ENCODE data around the gene EEIG1. TPM values are rescaled to one million over a fixed set of nuclear protein-coding genes. Genes with fewer than 3 reads are reported as not detected.

EEIG1 gene
- 12.5 and 14.1 TPM in 2 replicates for total RNA-seq

DNA sequence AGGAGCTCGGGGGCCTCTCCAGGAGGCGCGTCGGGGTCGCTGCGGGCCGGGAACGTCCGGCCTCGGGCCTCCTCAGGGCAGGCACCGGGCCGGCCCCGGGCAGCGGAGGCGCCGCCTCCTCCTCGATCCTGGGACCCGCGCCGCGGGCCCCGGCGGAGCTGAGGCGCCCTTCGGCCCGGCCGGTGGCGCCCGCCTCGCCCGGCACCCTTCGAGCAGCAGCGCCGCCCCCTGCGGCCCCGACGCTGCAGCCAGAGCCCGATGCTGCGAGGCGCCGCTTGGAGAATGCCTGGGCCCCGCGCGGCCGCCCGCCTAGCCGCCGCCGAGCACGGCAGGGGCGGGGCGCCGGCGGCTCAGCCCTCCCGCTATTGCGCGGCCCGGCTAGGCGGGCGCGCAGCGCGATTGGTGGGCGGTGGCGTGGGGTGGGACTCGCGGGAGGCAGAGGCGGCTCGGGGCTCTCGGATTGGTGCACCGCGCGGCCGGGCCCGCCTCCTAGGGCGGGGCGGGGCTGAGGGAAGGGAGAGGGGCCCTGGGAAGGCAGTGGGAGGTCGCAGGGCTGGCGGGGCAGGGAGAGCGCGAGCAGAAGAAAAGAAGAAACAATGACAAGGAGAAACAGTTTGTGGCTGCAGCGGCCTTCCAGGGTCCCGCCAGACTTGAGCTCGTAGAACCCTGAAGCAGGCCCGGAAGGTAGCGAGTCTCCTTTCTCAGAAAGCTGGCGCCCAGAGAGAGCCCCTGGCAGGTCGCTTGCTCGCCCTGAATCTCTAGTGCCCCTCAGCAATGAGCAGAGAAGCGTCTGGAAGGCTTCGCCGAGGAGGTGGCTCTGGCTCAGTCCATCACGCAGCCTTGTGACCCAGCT lies at the start of gene EEIG1:
Gene EEIG1 (minus strand): TSS at position 284 of the 853 bp plus-strand sequence. CDS start 852 bp downstream, outside the sequence.

DNA sequence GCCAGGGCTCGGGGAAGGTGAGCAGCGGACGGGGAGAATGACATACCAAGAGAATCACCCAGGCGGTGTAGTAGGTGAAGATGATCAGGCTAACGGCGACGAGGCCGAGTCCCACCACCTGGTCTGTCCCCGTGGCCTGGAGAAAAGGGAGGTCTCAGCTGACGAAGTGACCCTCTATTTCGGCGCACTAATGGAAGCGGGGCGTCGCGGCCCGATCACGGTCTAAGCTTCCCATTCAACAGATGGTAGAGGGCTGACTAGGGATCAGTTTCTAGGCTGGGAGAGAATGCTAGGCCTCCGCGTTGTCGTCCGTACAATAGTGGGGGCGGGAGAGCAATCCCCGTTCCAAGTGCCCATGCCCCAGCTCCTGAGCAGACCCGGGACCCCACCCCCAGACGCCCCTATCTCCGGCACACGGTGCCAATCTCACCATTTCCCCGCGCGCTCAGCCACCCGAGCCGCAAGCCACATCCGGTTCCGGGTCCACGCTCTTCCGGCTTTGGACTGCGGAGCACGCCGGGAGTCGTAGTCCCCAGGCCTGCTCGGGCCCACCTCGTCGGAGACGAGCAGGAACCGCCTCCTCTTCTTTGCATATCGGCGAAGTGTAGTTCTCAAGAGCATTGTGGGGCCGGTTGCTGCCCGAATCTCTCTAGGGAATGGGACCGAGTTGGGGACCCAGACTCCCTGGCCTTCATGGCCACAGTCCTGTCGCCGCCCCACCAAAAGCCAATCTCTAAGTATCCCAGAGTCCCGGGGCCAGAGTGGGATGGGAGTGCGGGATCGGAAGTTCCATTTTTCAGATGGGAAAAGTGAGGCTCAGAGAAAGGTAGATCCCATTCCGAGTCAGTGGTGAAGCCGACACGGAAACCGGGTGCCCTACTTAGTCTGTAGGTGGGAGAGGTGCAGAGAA lies 43.1 kb downstream of the EEIG1 start, which contains the start of gene DPM2:
Gene DPM2 (minus strand): TSS at position 467 of the 910 bp plus-strand sequence. CDS start 34 bp downstream, at position 433.

Other genes with a start within 250 kb of the EEIG1 start
- gene TOR2A, start 245.7 kb downstream of the EEIG1 start, total RNA-seq, result 13.4 and 19.6 TPM in 2 replicates
- 0.23 and 0.94 TPM in 2 replicates for gene SH2D3C, start 202.3 kb downstream of the EEIG1 start, total RNA-seq
- 19.6 and 46.1 TPM in 2 replicates for gene CDK9, start 195.0 kb downstream of the EEIG1 start, total RNA-seq
- 55.2 and 63.8 TPM in 2 replicates for gene FPGS, start 178.1 kb downstream of the EEIG1 start, total RNA-seq
- gene ENG, start 126.3 kb downstream of the EEIG1 start, total RNA-seq, result 74.1 and 186 TPM in 2 replicates
- gene AK1, start 103.3 kb downstream of the EEIG1 start, total RNA-seq, result 46.2 and 90.9 TPM in 2 replicates
- 83.8 and 100 TPM in 2 replicates for gene ST6GALNAC6, start 81.4 kb downstream of the EEIG1 start, total RNA-seq
- gene ST6GALNAC4, start 63.9 kb downstream of the EEIG1 start, total RNA-seq, result 47.5 and 59.7 TPM in 2 replicates
- gene PIP5KL1, start 50.2 kb downstream of the EEIG1 start, total RNA-seq, result 7.9 and 8.9 TPM in 2 replicates
- 15.5 and 21.0 TPM in 2 replicates for gene DPM2, start 43.1 kb downstream of the EEIG1 start, total RNA-seq
- gene NAIF1, start 86.3 kb upstream of the EEIG1 start, total RNA-seq, result 8.7 and 10.9 TPM in 2 replicates
- 13.7 and 16.2 TPM in 2 replicates for gene SLC25A25, start 87.2 kb upstream of the EEIG1 start, total RNA-seq
- gene PTGES2, start 146.7 kb upstream of the EEIG1 start, total RNA-seq, result 55.7 and 63.9 TPM in 2 replicates
- gene LCN2, start 168.5 kb upstream of the EEIG1 start, total RNA-seq, result 0.23 TPM in 1 of 2 replicates, not detected in the other
- gene BBLN, start 179.3 kb upstream of the EEIG1 start, total RNA-seq, result 251 and 261 TPM in 2 replicates
- 52.7 and 77.5 TPM in 2 replicates for gene CIZ1, start 210.6 kb upstream of the EEIG1 start, total RNA-seq
- gene DNM1, start 222.4 kb upstream of the EEIG1 start, total RNA-seq, result 14.8 and 15.2 TPM in 2 replicates